Measurements from ENCODE around the gene NPPB.

Gene NPPB

DNA sequence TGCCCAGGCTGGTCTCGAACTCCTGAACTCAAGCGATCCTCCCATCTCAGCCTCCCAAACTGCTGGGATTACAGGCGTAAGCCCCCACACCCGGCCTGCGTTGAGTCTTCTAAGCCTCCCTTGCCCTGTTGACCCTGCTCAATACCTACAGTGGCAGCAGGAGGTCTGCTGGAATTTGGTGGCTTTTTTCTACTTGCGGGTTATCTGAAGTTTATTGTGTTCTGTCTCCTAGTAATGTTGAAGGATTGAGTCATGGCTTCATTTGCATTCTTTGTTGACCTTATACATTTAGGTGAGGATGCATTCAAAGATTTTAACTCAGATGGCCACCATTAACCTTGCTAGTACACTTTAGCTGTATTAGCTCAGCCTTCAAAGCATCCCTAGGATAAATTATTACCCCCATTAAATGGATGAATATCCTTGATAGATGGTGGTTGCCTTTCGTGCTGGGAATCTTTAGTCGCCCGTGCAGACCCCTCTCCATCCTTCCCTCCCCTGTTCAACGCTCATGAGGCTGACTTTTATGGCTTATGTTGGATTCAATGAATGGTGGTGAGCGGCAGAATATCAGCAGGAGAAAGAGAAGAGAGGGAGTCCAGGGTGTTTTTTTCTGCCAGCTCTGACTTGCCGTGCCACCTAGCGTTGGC is 9.7 kb upstream of the NPPB start:
- TF ChIP-seq, protein P1, sequence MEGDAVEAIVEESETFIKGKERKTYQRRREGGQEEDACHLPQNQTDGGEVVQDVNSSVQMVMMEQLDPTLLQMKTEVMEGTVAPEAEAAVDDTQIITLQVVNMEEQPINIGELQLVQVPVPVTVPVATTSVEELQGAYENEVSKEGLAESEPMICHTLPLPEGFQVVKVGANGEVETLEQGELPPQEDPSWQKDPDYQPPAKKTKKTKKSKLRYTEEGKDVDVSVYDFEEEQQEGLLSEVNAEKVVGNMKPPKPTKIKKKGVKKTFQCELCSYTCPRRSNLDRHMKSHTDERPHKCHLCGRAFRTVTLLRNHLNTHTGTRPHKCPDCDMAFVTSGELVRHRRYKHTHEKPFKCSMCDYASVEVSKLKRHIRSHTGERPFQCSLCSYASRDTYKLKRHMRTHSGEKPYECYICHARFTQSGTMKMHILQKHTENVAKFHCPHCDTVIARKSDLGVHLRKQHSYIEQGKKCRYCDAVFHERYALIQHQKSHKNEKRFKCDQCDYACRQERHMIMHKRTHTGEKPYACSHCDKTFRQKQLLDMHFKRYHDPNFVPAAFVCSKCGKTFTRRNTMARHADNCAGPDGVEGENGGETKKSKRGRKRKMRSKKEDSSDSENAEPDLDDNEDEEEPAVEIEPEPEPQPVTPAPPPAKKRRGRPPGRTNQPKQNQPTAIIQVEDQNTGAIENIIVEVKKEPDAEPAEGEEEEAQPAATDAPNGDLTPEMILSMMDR (IDR thresholded peaks at IDR 0.05; ENCODE audit: control insufficient read depth, extremely low read depth, insufficient read depth), result no peak
- no peak for DNase-seq (ENCODE audit: low read depth)
- no peak overlapping the region for H3K4me3 ChIP-seq (ENCODE audit: low read depth, low read length)

DNA sequence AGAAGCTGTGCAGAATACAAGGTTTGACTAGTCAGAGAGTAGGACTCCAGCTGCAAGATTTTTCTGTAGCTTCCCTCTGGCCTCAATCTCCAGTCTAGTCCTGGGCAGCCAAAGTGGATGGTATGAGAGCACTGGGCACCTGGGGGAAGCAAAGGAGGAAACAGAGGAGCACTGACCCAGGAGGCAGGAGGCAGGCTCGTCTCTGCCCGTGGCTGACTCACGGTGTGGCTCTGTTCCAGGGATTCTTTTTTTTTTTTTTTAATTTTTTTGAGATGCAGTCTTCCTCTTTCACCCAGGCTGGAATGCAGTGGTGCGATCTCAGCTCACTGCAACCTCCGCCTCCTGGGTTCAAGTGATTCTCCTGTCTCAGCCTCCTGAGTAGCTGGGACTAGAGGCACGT is 4.1 kb upstream of the NPPB start:
- DNase-seq (ENCODE audit: low read depth), result no peak
- no peak overlapping the region for H3K4me3 ChIP-seq (ENCODE audit: low read depth, low read length)
- TF ChIP-seq, protein P1 (IDR thresholded peaks at IDR 0.05; ENCODE audit: control insufficient read depth, extremely low read depth, insufficient read depth), result no peak

DNA sequence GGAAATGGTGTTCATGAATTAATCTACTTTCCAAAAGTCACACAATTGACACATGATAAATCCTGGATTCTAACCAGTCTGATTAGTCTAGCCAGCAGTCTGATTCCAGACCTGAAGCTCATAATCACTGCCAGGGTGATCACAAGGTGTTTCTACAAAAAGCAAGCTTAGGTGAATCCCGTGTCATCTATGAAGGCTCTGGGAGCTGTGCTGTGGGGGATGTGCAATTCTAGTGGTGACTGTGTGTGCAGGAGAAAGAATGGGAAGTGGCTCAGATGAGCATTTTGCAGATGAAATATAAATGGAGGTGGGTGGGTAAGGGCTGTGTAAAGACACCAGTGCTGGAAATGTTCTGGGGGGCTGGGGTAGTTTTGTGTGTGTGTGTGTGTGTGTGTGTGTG is 1.8 kb upstream of the NPPB start:
- no peak overlapping the region for H3K4me3 ChIP-seq (ENCODE audit: low read depth, low read length)
- TF ChIP-seq, protein P1 (IDR thresholded peaks at IDR 0.05; ENCODE audit: control insufficient read depth, extremely low read depth, insufficient read depth), result no peak
- DNase-seq (ENCODE audit: low read depth), result no peak

DNA sequence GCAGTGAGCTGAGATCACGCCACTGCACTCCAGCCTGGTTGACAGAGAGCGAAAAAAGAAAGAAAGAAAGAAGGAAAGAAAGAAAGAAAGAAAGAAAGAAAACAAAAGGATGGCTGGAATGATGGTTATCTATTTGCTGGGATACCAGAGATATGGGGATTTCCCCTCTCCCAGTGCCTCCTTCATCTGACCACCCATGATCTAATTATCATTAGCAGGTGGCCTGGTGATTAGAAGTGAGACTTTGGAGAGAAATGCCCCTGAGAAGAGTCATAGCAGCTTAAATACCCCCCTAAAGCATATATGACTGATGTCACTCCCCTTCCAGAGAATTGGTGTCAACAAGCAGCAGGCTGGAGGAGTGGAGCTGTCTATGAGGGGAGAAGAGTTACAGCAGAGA is 1.3 kb upstream of the NPPB start:
- DNase-seq (ENCODE audit: low read depth), result no peak
- TF ChIP-seq, protein P1 (IDR thresholded peaks at IDR 0.05; ENCODE audit: control insufficient read depth, extremely low read depth, insufficient read depth), result no peak
- no peak overlapping the region for H3K4me3 ChIP-seq (ENCODE audit: low read depth, low read length)

DNA sequence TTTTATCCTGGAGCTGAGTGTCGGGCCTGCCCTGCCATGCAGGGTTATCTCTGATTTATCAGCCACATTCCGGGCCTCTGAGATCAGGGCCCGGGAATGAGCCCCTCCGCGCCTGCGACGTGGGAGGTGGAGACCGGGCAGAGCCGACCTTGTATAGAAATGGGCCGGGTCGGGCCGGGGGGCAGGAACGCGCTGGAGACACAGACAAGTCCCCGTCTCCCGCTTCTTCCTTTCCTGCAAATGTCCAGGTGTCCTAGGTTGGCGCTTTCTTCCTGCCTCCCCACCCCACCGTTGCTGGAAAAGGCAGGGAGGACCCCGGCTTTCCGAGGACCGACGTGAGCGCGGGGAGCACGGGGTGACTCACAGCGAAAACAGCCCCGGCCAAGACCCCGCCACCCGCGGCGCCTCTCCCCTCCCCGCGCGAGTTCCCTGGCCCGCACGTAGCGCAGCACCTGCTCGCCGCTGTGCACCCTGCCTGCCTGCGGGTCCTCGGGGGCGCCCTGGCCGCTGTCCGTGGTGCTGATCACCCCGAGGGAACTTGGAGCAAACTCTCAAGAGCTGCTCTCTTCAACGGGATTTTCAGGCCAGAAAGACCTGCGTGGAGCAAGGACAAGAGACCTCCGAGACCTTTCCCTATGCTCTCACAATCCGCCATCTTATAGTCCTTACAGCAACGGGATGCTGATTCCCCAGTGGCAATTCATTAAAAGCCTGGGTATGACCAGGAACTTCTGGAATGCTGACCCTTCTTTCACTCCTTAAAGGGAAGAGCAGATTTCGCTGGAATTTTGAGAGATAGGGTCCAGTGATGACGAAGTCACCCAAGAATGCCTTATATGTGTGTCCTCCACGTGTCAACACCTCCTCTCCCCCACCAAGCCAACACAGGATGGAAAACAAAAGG is 475 bp upstream of the NPPB start:
- DNase-seq (ENCODE audit: low read depth), result peak; percentile 17
- no peak overlapping the region for H3K4me3 ChIP-seq (ENCODE audit: low read depth, low read length)
- TF ChIP-seq, protein P1 (IDR thresholded peaks at IDR 0.05; ENCODE audit: control insufficient read depth, extremely low read depth, insufficient read depth), result peak; percentile 48

DNA sequence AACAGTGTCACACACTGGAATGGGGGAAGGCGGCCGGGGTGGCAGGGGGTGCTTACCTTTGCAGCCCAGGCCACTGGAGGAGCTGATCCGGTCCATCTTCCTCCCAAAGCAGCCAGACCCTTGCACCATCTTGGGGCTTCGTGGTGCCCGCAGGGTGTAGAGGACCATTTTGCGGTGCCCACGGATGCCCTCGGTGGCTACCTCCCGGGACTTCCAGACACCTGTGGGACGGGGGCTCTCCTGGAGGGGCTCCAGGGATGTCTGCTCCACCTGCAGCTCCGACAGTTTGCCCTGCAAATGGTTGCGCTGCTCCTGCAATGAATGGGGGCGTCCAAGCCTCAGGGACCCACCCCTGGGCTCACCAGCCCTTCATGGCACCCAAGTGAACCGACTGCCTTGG is 587 bp downstream of the NPPB start:
- no peak overlapping the region for H3K4me3 ChIP-seq (ENCODE audit: low read depth, low read length)
- no peak for DNase-seq (ENCODE audit: low read depth)
- TF ChIP-seq, protein P1 (IDR thresholded peaks at IDR 0.05; ENCODE audit: control insufficient read depth, extremely low read depth, insufficient read depth), result no peak

Measured in LNCaP clone FGC (cell line).